Measurements from ENCODE around the gene RPRD1B. TPM values are rescaled to one million over a fixed set of nuclear protein-coding genes. Genes with fewer than 3 reads are reported as not detected.

The RPRD1B gene
- total and polyA plus RNA-seq, 2 of the 8 experiments (the other 6 are each of a cell fraction or from before 2014, with no cell fraction given): 10.3 to 20.9 TPM

DNA sequence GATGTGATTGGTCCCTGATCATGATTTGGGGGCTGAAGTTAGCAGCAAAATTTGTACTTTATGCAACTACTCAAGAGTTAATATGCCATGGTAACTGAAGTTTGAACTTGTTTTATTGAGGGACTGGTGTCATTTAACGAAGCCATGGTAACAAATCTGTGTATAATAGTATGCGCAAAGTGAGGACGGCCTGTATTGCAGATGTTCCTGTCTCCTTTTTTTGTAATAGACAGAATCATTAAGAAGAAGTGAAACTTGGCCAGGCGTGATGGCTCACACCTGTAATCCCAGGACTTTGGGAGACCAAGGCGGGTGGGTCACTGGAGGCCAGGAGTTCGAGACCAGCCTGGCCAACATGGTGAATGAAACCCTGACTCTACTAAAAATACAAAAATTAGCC, 22.3 kb downstream of the RPRD1B start:
- Histone ChIP-seq H3K23me2 (ENCODE audit: low read depth, low read length) (no peaks in the 10 kb centered on the region; the same call in 1 of the 2 replicates), H3K4me3 (ENCODE audit: extremely low read depth in 1 of 4, insufficient read depth in 2 of 4, low read depth in 3 of 4, low read length in 4 of 4) (no peak overlapping the region), H4K5ac (ENCODE audit: insufficient read length, low read depth, low read length) (no peak overlapping the region), H3K27me3 (replicated peaks in 1 of 4; ENCODE audit: control insufficient read depth in 3 of 4, extremely low read depth in 1 of 4, insufficient read depth in 3 of 4, low read length in 3 of 4) (no peaks in the 10 kb centered on the region), H3K36me3 (ENCODE audit: control insufficient read depth in 2 of 4, insufficient read depth in 4 of 4, low read length in 3 of 4) (peaks cover 9 to 38% (median 26%) of the 10 kb centered on the region in 4 experiments), H2BK12ac (ENCODE audit: low read depth, low read length) (no peak overlapping the region), H2AK5ac (ENCODE audit: low read depth, low read length) (no peak overlapping the region), H4K8ac (ENCODE audit: extremely low read depth, insufficient read depth, low read length) (no peak overlapping the region), H2BK120ac (replicated peaks; ENCODE audit: low read depth, low read length) (no peak overlapping the region), H3K27ac (ENCODE audit: low read depth, low read length) (no peak overlapping the region), H2BK20ac (ENCODE audit: low read length) (no peak overlapping the region), H3K79me2 (ENCODE audit: control insufficient read depth in 1 of 2, insufficient read depth in 2 of 2, low read length in 2 of 2) (peaks cover 0 to 34% of the 10 kb centered on the region in 2 experiments; a peak in 2 of 4 replicates), H2AFZ (ENCODE audit: low read length) (no peak overlapping the region), H3K4me2 (ENCODE audit: insufficient read depth in 1 of 2, low read depth in 2 of 2, low read length in 2 of 2) (no peak overlapping the region), H3K14ac (ENCODE audit: insufficient read length) (no peak overlapping the region), H3K4ac (replicated peaks; ENCODE audit: insufficient read length, low read depth, low read length) (no peak overlapping the region), H3K4me1 (replicated peaks in 1 of 4; ENCODE audit: control insufficient read depth in 3 of 4, insufficient read depth in 4 of 4, low read length in 3 of 4) (no peaks in the 10 kb centered on the region), H3K18ac (ENCODE audit: extremely low read depth, low read length) (no peak overlapping the region), H4K20me1 (replicated peaks in 1 of 2; ENCODE audit: control insufficient read depth in 1 of 2, insufficient read depth in 2 of 2, low read length in 2 of 2) (peaks cover 4 to 8% of the 10 kb centered on the region in 2 experiments), H3K56ac (replicated peaks; ENCODE audit: insufficient read length, low read depth, low read length) (no peak overlapping the region), H3K9me3 (ENCODE audit: insufficient read depth in 2 of 2, low read depth in 1 of 2, low read length in 1 of 2) (no peaks in the 10 kb centered on the region), H2BK15ac (ENCODE audit: low read length) (no peak overlapping the region), H3K9ac (replicated peaks in 1 of 4; ENCODE audit: extremely low read depth in 1 of 4, low read depth in 3 of 4, low read length in 3 of 4) (no peak overlapping the region), H3K23ac (ENCODE audit: insufficient read length) (no peak overlapping the region), H3K79me1 (ENCODE audit: low read depth, low read length) (no peaks in the 10 kb centered on the region; the same call in 1 of the 2 replicates), H2BK5ac (ENCODE audit: low read depth, low read length) (no peak overlapping the region), H4K91ac (replicated peaks; ENCODE audit: insufficient read length, low read length) (no peak overlapping the region)
- no peak for DNase-seq (ENCODE audit: low read depth in 1 of 2, low spot score in 2 of 2)
- POLR2A ChIA-PET (ENCODE audit: partially characterized antibody): no interaction called here
- FAIRE-seq: no peak
- WGBS, 2 experiments (ENCODE audit: extremely low coverage in 1 of 2, insufficient coverage in 1 of 2, insufficient read length in 1 of 2, insufficient replicate concordance in 2 of 2, low coverage in 1 of 2, low lambda C conversion rate in 2 of 2, missing lambda C conversion rate in 1 of 2): 93% methylated on average over 6 of the region's 6 CpGs; no CpG with 5 or more reads in 1 of the 2 experiments
- CTCF ChIA-PET (ENCODE audit: partially characterized antibody): interaction anchor here (0.7 to 9.9 kb wide), 7 partner anchors 10 to 294 kb away, joined by 3 to 134 read pairs (median 3); no protein-coding TSS in a partner anchor
- TF ChIP-seq POU5F1 (IDR thresholded peaks at IDR 0.05; ENCODE audit: low read depth, low read length) (no peak), KDM4A (IDR thresholded peaks at IDR 0.05; ENCODE audit: low read depth, low read length, severe bottlenecking) (no peak), EGR1 (IDR thresholded peaks at IDR 0.05; ENCODE audit: borderline replicate concordance, low read depth, low read length) (no peak), SIN3A (conservative IDR thresholded peaks at IDR 0.05 in 1 of 2, IDR thresholded peaks at IDR 0.05 in 1 of 2; ENCODE audit: low read depth in 1 of 2, low read length in 2 of 2) (no peak), GTF2F1 (IDR thresholded peaks at IDR 0.05; ENCODE audit: borderline replicate concordance, low read depth, low read length) (no peak)
